HG03469 (cell line): Measurements from ENCODE around the gene TRMT10A.

Source experiments
- ATAC-seq: cut with Tn5 transposase; IDR thresholded peaks from one replicate; pipeline ENCODE4 v1.9.1; 2021; ENCODE audit warnings: mild to moderate bottlenecking, moderate library complexity, moderate number of reproducible peaks; ENCODE audit not compliant: unreplicated experiment

The TRMT10A gene, protein sequence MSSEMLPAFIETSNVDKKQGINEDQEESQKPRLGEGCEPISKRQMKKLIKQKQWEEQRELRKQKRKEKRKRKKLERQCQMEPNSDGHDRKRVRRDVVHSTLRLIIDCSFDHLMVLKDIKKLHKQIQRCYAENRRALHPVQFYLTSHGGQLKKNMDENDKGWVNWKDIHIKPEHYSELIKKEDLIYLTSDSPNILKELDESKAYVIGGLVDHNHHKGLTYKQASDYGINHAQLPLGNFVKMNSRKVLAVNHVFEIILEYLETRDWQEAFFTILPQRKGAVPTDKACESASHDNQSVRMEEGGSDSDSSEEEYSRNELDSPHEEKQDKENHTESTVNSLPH

DNA sequence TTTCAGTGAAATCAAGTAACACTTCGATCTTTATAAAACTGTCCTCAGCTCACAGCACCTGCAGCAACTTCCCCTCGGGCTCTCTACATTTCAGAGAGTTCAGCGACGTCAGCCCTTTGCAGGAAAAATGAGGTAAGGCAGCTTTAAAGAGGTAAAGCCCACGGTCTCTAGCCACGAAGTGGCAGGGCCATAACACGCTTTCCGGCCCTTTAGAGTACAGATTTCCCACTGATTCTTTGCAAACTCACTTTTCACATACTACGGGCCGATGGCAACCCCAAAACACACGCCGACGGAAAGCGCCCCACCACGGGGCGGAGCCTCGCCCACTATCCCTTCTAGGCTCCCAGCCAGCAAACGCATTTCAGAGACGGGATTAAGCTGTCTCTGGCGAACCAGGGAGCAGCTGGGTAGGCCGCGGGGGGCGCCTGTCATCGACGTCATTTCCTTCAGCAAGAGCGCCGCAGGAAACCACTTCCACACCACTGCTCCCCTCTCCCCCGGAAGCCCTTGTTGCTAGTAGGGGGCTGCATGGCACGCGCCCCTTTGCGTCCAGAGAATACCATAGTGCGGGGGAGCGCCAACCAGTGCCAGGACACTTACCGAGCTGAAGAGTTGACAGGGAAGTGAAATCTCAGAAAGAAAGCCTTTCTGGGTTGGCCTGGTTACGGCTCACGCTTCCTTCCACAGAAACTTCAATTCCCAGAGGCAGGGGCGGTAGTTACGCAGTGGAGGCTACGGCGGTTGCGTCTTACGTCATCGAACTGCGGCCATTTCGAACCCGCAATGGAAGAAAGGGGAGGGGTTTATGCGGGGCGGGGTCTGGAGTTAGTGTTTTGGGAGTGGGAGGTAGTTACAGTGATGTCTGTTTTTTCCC, at the start of gene TRMT10A:
TRMT10A (minus strand) TSS at position 730 of the 877 bp plus-strand sequence. CDS start 4,701 bp downstream, outside the sequence.
- ATAC-seq = peak; percentile 91

DNA sequence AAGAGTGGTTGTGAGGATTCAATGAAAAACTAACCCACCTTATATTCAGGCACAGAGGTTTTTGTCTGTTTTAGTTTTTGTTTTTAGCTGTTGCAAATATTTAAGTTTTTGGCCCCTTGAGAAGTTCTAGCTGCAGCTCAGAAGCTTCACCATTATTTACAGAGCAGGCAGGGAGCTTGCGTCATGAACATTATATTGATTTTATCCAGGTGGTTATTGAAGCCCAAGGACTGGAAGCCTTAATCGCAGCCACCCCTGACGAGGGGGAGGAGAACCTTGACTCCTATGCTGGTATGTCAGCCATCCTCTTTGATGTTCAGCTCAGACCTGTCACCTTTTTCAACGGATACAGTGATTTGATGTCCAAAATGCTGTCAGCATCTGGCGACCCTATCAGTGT, 48.9 kb upstream of the TRMT10A start:
- ATAC-seq = no peak

DNA sequence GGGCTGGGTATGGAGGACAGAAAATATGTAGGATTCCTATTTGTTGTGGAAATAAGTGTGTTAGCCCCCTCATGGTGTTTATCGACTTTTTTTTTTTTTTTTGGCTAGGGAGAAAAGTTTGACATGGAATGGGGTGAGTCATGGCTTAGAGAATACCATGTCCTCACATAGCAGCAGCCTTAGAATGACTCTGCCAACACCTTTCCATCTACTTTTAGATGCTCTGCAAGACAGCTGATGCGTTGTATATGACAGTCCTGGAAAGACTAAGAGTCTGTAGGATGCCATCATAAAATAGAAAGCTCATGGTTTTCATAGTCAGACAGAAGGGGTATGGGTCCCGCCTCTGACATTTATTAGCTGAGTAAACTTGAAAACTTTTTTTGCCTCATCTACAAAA, 48.4 kb upstream of the TRMT10A start:
- no peak for ATAC-seq

DNA sequence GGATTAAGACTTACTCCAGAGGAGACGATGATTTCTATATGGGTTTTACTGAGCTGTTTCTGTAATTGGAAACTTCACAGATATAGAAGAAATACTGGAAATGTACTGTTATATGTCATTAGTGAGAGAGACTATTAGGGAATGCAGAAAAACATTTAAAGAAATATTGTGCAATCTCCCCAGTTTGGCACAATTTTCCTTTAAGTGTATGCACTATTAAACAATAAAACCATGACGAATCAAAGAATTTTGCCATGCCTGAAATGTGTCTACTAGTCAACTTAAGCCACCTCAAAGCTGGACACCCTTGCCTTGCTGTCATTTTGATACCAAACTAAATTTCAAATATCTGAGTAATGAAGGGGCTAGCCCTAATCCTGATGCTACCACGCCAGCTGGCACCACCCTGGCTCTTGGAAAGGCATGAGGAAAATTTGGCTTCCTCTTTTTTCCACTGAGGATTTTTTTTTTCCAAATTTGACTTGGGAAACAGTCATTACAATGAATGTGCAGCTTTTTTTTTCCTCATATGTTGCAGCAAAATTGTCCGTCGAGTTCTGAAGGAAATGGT, 46.9 kb upstream of the TRMT10A start:
- ATAC-seq = no peak

DNA sequence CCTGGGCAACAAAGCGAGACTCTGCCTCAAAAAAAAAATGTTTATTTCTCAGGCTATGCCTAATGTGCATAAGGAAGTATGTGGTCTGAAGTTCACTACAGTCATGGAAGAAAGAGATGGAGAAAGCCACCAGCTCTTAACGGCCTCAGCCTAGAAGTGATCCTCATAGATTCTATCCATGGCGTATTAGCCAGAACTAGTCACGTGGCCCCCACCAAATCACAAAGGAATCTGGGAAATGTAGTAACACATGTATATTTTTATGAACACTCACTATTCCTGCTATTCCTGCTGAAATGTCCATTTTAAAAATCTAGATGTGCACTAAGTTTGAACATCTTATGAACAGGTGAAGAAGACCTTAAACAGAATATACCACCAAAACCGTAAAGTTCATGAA, 44.6 kb upstream of the TRMT10A start:
- no peak for ATAC-seq

DNA sequence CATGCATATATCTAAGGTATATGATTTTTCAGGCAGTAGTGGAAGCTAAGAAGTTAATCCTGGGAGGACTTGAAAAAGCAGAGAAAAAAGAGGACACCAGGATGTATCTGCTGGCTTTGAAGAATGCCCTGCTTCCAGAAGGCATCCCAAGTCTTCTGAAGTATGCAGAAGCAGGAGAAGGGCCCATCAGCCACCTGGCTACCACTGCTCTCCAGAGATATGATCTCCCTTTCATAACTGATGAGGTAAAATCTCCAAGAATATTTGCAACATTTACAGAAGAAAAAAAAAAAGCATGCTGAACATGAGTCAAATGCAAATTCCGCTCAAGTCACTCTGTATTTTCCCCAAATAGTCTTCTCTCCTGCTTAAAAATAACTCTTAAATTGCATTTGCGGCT, 42.9 kb upstream of the TRMT10A start:
- no peak for ATAC-seq

DNA sequence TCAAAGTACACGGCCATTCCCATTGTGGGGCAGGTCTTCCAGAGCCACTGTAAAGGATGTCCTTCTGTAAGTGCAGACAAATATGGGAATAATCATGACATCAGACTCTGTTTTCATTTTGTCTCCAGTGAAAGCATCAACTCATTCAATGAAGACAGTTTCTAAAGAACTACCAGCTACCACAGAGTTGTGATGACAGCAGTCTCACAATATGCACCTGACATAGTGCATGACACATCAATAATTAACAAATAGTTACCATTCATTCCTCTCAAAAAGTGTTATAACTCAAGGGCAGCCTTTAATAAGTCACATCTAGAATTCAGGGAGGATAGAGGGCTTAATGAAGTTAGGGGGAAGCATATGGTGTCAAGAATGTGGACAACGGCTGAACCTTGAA, 31.0 kb upstream of the TRMT10A start:
- no peak for ATAC-seq

DNA sequence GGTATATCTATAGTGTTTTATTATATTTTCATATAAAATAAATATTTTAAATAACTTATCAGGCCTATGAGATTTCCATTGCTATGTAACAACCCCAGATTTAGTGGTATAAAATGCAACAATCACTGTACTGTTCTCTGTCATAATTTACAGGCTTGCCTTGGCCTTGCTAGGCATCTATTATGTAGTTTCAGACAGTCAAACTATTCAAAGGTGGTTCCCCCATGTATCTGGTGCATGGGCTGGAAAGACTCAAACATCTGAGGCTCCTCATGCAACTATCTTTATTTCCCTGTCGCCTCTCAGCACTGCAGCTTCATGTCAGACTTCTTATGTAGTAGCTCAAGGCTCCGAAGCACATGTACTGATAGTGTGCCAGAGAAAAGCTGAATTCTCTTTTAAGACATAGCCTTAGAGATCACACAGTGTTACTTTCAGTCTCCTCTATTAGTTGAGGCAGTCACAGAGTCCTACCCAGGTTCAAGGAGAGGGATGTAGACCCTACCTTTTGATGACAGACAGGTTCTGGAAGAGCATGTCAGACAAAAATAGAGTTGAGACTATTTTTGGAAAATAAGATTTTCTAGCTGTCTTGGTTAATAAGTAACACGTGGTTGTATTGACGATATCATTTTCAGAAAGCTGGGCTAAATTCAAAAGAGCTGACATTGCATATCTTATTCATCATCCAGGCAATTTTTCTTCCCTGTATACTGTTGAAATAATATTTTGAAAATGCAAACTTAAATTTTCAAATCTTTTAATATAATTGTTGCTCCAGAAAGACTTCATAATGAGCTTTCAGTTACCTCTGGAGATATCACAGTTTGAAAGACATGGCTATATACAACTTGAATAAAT, 30.2 kb upstream of the TRMT10A start:
- no peak for ATAC-seq

DNA sequence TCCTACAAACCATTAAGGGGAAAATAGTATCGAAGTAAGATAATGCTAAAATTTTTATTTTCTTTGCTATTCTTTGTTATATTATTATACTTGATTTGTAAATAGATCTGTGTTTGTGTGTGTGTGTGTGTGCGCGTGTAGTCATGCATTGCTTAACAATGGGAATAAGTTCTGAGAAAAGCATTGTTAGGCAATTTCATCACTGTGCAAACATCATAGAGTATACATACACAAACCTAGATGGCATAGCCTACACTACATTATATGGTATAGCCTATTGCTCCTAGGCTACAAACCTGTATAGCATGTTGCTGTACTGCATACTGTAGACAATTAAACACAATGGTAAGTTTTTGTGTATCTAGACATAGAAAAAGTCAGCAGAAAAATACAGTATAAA, 27.9 kb upstream of the TRMT10A start:
- no peak for ATAC-seq

DNA sequence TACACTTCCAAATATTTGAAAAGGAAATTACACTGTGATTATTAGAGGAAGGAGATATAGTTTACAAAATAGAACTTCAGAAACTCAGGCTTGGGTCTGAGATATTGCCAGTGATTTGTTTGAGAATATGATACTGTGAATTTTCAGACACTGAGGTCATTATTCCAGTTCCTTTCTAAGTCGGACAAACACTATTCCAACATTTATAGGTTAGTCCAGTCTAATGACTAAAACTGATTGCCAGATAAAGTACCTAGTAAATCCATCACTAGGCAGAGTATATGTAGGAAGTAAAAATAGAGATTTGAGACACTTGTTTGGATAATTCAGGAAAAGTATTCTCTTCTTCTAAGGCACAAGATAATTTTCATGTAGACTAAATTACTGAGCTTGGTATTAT, 24.0 kb upstream of the TRMT10A start:
- ATAC-seq = no peak

DNA sequence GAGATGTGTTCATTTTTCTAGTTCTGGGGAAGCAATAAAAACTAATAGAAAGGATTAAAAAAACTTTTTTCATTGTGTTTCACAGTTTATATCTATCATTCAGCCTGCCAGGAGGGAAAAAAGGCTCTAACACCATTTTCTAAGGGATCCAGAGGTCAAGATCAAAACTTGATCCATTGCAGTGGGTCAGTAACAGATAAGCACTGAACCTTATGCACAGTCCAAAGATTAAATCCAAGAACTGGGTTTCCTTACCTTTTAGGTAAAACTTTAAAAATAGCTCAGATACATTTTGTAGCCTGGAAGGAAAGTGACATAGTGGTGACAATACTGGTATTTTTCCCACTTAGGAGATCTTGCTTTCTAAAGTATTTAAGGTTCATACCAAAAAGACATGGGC, 23.5 kb upstream of the TRMT10A start:
- ATAC-seq = no peak

DNA sequence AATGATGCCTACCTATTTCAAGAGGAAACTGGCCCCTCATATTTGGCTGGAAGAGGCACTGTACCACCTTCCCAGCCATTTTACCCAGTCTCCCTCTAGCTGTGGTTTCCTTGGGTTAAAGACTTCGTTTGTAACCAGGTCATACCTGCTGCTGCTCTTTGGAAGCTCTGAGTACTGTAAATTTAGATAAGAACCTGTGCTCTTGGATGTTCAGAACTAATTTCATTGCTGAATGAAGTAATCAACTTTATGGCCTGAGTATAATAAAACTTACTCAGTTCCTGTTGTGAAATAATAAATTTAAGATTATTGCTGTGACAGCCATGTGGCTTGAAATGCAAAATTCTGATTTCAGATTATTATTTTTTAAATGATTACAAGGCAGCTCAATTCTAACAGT, 23.0 kb upstream of the TRMT10A start:
- ATAC-seq = no peak

DNA sequence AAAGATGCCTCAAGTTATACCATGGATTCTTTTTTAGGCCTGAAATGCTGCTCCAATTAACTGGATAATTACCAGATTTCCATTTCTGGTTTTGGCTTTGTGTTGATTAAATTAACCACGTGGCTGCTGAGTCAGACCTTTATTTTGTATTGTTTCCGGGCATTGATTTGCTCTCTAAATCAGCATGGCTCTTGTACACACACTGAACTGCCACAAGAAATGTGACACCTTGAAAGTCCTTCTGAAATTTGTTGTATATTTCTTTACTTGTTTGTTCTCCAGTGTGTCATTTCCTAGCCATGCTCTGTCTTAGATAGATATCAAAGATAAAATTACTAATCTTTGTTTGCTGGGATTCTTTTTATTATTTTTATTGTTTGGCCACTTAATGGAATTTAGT, 22.5 kb upstream of the TRMT10A start:
- no peak for ATAC-seq

DNA sequence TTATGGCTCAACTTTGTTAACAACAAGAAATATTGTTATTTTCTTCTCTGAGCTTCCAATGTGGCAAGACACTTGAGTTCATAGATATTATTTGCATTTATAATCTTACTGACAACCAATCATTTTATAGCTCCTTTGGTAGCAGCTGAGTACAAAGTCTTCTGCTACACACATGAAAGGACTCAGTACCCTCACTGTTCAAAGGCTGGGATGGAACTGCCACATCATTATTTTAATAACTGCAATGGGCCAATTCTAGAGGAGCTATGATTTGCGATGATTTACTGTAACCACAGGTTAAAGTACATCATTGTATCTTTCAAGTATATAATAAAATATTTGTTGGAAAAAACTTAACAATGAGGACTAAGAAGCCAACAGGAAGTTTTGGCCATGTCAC, 21.7 kb upstream of the TRMT10A start:
- ATAC-seq = no peak

DNA sequence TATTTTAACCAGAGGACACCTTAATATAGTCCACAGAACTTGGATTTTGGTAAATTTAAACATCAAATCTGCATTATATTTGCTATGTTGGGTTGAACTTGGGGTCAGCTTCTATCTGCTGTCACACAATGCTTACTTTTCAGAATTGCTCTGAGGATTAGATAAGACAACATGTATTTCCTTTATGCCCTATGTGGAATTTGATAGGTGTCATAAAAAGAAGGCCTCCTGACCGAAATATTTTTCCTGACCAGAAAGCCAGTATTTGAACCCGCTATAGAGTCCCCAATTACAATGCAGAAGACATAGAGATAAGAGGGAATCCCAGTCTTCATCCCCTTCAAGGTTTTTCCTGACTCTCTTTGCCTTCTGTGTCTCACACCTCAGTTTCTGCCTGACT, 14.9 kb upstream of the TRMT10A start:
- no peak for ATAC-seq

DNA sequence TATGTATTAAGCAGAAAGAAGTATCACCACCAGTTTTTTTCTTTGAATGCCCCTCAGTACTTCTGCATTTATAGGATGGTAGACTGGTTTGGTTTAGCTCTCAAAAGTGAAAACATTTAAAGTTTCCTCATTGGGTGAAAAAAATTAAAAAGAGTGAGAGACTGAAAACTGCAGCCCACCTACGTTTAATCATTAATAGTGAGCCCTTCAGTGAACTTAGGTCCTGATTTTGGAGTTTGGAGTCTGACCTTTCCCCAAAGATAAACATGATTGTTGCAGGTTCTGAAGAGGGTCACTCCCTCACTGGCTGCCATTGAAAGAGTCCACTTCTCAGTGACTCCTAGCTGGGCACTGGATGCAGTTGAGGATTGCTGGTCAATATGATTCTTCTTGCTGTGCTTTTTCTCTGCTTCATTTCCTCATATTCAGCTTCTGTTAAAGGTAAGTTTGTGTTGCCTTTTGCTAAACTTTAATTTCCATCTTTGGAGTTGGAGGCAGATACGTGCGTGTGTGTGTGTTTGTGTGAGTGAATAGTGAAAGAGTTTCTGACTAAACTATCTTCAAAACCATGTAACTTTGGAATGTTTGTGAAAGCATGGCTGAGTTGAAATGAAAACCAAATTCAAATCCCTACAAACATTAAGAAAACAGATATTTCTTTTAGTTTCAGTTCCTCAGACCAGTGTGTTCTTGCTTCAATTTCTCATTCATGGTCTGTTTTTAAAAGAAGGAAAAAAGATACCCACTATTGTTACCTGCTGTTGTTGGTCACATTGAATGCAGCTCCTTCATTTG, 10.9 kb upstream of the TRMT10A start, which contains the start of gene MTTP:
MTTP (plus strand) TSS at position 295 of the 795 bp plus-strand sequence; CDS start at position 381, 86 bp downstream.
- ATAC-seq = peak; percentile 80

DNA sequence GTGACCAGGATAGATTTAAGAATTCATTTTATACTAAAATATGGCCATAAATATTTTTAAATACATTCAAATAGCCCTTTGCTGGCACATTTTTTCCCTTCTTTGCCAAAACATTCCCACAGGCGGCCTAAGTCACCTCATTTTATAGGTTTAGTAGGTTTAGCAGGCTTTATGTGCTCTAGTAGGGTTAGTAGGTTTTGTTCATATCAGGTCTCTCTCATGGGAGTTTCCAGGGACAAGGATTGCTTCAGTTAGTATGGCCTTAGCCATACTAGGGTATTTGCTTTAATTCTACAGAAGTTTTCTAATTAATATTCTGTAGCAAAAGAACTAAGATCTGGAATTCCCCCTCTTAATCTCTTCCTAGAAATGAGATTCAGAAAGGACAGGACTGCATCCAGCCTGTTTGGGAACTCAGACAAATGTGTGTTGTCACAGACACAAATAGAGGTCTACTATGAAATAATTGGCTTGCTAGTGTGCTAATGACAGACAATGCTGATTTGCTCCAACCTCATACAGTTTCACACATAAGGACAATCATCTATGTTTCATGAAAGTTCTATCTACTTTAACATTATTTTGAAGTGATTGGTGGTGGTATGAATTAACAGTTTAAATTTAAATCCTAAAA, 10.0 kb upstream of the TRMT10A start:
- no peak for ATAC-seq

DNA sequence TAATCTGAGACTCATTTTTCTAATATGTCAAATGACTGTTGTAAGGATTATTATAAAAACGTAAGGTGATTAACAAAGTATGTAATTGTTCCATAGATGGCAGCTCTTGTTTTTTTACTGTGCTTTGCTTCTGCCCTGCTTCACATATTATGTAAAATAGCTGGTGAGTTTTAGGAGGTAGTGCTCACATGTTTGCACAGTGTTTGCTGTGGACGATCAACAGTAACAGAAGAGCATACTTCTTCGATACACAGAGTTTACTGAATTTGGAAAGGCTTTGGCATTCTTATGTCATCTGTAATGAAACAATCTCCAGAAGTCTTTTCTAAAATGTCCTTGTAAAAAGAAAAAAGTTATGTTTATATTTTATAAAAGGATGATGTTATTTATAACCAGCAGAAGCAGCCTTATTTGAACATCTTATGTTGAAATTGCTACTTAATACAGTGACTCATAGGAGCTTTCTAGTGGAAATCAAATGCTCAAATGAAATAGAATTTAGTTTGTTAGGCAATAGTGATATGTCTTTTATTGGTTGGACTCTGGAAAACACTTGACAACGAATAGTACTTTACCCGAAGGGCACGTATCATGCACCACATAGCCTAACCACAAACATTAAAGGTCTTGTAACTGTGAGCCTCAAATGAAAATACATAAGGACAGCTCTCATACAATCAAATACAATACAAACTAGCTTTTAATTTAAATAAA, 8.8 kb upstream of the TRMT10A start:
- no peak for ATAC-seq

DNA sequence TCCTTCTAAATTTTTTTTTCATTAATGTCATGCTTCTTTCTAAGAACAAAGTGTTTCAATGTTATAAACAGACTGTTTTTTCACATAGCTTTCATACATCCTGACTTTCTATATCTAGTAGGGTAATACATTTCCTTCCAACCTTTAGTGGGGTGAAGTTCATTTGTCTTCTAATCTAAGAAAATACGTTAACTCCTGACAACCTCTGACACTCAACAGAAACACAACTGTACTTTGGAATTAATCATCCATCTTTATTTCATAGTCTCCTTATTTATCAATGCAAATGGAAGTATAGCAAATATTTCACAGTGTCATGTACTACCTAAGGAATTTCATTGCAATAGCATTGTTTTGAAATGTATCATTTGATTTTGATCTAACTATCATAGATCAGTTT, 8.0 kb upstream of the TRMT10A start:
- ATAC-seq = no peak
